ENCODE data around the gene KIF26B. TPM values are rescaled to one million over a fixed set of nuclear protein-coding genes. Genes with fewer than 3 reads are reported as not detected.

Gene KIF26B
- total RNA-seq, 3 donors from 2014 or later = 0.03 to 0.24 (median 0.10) TPM

DNA sequence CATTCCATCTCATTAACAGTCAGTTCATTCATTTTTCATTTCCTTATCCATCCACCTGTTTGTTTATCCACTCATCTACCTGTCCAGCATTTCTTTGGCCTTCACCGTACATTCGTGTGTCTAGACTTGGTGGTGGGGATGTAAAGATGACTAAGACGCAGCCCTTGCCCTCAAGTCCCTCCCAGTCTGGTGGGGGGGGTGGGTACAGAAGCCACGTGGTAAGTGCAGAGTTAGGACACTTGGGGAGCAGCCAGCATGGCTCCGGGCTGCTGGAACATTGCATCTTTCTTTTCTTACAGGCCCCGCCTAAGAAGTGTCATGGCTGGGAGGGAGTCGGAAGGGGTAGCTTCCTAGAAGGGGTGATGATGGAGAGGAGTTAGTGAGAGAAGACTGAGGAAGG lies 17.2 kb downstream of the KIF26B start:
- H3K36me3 Mint-ChIP-seq (ENCODE audit: insufficient read depth) = no peaks in the 10 kb centered on the region
- ATAC-seq (no peak), DNase-seq (no peak)
- no peaks in the 10 kb centered on the region for H3K9me3 Mint-ChIP-seq
- no peaks in the 10 kb centered on the region for H3K4me1 Mint-ChIP-seq (ENCODE audit: low read depth)
- H3K4me3 Mint-ChIP-seq = no peak overlapping the region
- peaks cover 42% of the 10 kb centered on the region for H3K27me3 Mint-ChIP-seq (ENCODE audit: low read depth)

DNA sequence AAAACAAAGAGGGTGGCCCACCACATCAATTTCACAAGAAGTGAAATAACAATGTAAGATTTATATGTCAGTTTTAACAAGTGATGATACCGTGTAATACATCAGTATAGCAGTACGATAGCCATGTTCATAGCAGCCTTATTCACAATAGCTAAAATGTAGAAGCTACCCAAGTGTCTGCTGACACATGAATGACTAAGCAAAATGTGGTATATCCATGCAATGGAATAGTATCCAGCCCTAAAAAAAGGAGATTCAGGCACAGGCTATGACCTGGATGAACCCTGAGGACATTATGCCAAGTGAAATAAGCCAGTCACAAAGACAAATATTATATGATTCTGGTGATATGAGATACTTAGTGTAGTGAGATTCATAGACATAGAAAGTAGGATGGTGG lies 18.0 kb downstream of the KIF26B start:
- no peaks in the 10 kb centered on the region for H3K9me3 Mint-ChIP-seq
- ATAC-seq (no peak), DNase-seq (no peak)
- H3K27me3 Mint-ChIP-seq (ENCODE audit: low read depth) = peaks cover 34% of the 10 kb centered on the region
- no peak overlapping the region for H3K4me3 Mint-ChIP-seq
- no peaks in the 10 kb centered on the region for H3K4me1 Mint-ChIP-seq (ENCODE audit: low read depth)
- no peaks in the 10 kb centered on the region for H3K36me3 Mint-ChIP-seq (ENCODE audit: insufficient read depth)

DNA sequence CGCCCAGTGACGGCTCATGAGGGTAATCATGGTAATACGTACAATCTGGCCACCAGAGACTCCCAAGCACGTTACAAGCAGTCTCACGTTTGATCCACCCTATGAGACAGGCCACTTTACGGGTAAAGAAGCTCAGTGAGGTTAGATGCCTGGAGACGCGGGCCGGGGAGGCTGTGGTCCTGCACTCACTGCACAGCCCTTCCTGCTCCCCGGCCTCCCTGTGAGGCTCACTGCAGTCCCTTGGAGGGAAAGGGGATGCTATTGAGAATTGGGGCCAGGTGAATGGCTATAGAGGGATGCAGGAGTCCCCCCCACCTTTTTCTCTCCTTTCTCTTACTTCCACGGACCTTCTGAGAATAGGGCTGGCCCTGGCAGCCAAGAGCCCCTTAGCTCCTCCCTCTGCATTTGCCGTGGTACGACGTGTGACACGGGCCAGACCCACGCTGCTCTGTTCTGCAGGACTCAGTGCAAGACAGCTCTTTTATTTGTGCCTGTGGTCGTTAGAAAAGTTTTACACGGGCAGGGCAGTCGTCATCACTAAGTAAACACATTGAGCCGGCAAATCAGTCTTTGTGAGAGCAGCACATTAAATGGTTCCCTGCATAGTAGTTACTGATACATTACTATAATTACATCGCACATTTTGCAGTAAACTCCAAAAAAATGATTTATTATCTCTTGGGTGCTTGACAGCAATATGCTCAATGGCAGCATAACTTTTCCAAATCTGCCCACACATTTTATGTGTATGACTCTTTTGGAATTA lies 18.8 kb downstream of the KIF26B start:
- Mint-ChIP-seq H3K4me1 (ENCODE audit: low read depth) (no peaks in the 10 kb centered on the region), H3K9me3 (no peaks in the 10 kb centered on the region), H3K36me3 (ENCODE audit: insufficient read depth) (no peaks in the 10 kb centered on the region), H3K27me3 (ENCODE audit: low read depth) (peaks cover 26% of the 10 kb centered on the region), H3K4me3 (no peak overlapping the region)
- ATAC-seq (no peak), DNase-seq (no peak)

DNA sequence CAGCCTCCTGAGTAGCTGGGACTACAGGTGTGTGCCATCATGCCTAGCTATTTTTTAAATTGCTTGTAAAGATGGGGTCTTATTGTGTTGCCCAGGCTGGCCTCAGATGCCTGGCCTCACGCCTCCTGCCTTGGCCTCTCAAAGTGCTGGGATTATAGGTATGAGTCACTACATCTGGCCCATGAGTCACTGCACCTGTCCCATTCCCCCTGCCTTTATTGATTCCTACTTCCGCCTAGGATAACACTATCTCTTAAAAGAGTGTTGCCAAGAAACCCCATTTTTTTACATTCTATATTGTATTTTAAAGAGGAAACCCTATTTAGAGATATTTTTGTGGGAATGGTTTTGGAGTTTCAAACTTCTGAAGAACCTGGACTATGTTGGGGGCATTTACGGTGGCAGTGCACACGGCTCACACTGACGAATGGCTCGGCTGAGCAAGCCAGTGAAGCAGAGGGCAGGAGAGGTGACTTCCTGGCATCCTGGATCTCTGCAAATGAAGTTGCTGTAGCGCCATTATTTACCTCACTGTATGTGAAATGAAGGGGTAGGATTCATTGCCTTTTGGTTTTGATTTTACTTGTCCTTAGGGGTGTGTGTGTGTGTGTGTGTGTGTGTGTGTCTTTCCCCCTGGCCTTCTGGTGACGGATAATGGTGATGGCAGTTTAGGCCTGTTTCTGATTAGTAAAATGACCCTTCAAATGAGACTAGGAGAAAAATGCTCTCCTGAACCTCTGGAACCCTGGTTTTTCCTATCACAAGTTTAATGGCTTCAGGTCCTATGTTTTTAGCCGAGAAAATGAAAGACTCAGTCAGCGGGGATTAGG lies 22.5 kb downstream of the KIF26B start:
- no peaks in the 10 kb centered on the region for H3K4me1 Mint-ChIP-seq (ENCODE audit: low read depth)
- H3K27me3 Mint-ChIP-seq (ENCODE audit: low read depth) = peaks cover 6% of the 10 kb centered on the region
- no peak overlapping the region for H3K4me3 Mint-ChIP-seq
- H3K36me3 Mint-ChIP-seq (ENCODE audit: insufficient read depth) = no peaks in the 10 kb centered on the region
- ATAC-seq = no peak
- no peak for DNase-seq
- no peaks in the 10 kb centered on the region for H3K9me3 Mint-ChIP-seq

DNA sequence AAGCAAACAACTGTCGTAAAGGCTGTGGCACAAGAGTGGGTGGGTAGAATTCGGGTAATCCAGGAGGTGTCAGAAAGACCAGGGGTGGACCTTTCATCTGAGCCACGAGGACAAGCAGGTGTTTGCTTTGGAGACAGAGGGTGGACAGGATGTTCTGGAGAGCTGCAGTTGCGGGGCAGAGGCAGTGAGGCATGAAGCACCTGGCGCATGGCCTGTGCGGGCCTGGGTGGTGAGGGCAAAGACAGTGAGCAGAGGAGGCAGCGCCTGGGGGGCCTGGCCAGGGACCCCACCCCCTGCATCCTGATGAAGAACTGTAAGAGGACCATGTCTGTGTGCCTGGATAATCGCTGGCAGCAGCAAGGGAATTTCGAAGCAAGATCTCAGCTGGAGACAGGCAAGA lies 24.9 kb downstream of the KIF26B start:
- Mint-ChIP-seq H3K36me3 (ENCODE audit: insufficient read depth) (no peaks in the 10 kb centered on the region), H3K9me3 (no peaks in the 10 kb centered on the region), H3K27me3 (ENCODE audit: low read depth) (peaks cover 3% of the 10 kb centered on the region), H3K4me3 (no peak overlapping the region), H3K4me1 (ENCODE audit: low read depth) (no peaks in the 10 kb centered on the region)
- ATAC-seq (no peak), DNase-seq (no peak)

DNA sequence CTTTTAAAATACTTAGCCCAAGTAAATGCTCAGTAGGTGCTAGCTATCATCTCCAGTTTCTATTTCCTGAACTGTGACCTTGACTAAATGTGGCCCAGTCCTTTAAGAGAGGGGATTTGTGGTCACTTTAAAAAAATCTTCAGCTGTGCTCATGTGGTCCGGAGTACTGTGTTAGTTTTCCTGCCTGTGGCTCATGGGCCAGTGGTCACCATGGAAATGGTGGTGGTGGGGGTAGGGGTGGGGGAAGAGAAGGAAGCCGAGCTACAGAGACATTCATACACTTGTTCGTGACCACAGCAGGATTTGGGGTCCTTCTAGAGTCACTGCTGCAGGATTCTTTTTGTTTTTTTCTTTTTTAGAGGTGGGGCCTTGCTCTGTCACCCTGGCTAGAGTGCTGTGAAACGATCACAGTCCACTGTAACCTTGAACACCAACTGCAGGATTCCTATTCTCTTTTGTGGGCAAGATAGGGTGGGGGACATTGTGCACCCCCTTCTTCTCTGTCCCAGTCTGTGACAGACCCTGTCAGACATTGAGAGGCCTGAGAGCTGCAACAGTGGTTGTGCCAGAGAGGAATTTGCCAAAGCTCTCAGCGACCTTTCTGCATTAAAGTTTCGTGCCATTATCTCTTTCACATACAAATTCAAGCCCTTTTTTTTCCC lies 25.8 kb downstream of the KIF26B start:
- Mint-ChIP-seq H3K27me3 (ENCODE audit: low read depth) (peaks cover 3% of the 10 kb centered on the region), H3K36me3 (ENCODE audit: insufficient read depth) (no peaks in the 10 kb centered on the region), H3K4me1 (ENCODE audit: low read depth) (no peaks in the 10 kb centered on the region), H3K4me3 (no peak overlapping the region), H3K9me3 (no peaks in the 10 kb centered on the region)
- ATAC-seq (no peak), DNase-seq (no peak)

DNA sequence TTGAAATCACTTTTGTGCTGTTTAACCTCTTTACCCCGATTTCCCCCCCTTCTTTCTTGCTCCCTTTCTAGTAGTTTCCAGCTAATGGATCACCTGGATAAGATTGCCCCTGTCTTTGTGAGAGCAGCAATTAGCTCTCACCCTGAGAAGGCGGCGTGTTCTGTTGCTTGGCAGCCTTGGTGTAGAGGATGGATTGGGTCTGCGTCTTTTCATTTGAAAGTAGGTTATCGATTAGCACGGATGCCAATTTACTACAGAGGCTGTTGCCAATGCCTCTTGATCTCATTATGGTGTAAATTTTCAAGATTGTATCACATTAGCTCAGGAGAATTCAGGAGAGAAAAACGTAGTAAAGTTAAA lies 26.4 kb downstream of the KIF26B start:
- no peaks in the 10 kb centered on the region for H3K4me1 Mint-ChIP-seq (ENCODE audit: low read depth)
- DNase-seq (no peak), ATAC-seq (no peak)

DNA sequence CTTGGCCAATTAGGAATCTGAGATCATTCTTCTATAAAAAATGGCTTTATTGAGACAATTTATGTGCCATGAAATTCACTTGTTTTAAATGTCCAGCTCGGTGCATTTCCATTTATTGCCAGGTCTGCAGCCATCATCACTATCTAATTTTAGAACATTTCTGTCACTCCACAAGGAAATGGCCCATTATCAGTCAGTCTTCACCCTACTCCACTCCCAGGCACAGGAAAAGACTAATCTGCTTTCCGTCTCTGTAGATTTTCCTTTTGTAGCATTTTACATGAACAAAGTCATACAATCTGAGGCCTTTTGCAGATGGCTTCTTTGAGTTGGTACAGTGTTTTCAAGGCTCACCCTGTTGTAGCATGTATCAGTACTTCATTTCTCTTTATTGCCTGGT lies 27.2 kb downstream of the KIF26B start:
- Mint-ChIP-seq H3K36me3 (ENCODE audit: insufficient read depth) (no peaks in the 10 kb centered on the region), H3K27me3 (ENCODE audit: low read depth) (no peaks in the 10 kb centered on the region), H3K9me3 (no peaks in the 10 kb centered on the region), H3K4me1 (ENCODE audit: low read depth) (no peaks in the 10 kb centered on the region), H3K4me3 (no peak overlapping the region)
- ATAC-seq (no peak), DNase-seq (no peak)

More for the DNA sequence above, 26.4 kb downstream of the KIF26B start:
- Mint-ChIP-seq H3K36me3 (ENCODE audit: insufficient read depth) (no peaks in the 10 kb centered on the region), H3K9me3 (no peaks in the 10 kb centered on the region), H3K27me3 (ENCODE audit: low read depth) (peaks cover under 1% of the 10 kb centered on the region), H3K4me3 (no peak overlapping the region)

DNA sequence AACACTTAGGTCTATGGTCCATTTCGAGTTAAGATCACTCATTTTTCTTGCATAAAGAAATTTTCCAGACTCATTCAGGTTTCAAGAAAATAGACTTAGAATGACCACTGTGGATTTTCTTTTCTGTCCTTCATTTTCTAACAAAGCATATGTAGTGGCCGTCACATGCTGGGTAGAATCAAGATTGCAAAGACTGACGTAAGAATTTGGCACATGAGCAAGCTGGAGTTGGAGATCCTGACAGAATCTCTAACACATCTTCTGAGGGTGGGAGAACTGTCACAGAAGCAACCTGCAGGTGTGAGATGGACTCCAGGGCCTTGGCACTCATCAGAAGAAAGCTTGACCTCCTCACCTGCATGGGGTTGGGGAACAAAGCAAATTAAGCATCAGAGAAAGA lies 28.6 kb downstream of the KIF26B start:
- no peak overlapping the region for H3K4me3 Mint-ChIP-seq
- no peak for ATAC-seq
- no peaks in the 10 kb centered on the region for H3K27me3 Mint-ChIP-seq (ENCODE audit: low read depth)
- DNase-seq = no peak
- H3K9me3 Mint-ChIP-seq = no peaks in the 10 kb centered on the region
- H3K4me1 Mint-ChIP-seq (ENCODE audit: low read depth) = no peaks in the 10 kb centered on the region
- no peaks in the 10 kb centered on the region for H3K36me3 Mint-ChIP-seq (ENCODE audit: insufficient read depth)

DNA sequence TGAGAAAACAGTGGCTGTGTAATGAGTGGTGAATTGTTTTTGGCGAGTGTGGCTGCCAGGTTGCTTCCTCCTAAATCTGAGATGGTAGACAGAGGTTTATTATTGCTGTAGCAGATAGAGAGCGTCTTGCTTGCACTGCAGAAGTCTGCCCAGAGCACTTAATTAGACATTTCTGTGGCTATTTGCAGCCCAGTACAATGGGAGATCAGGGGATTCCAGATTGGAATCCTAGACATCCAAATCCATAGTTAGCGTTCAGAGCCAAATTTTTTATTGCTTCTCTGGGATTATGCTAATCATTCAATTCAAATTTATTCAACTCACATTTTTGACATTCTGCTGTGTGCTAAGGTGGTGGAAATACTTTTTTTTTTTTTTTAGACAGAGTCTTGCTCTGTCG lies 30.0 kb downstream of the KIF26B start:
- ATAC-seq (no peak), DNase-seq (no peak)
- Mint-ChIP-seq H3K4me3 (no peak overlapping the region), H3K9me3 (no peaks in the 10 kb centered on the region), H3K36me3 (ENCODE audit: insufficient read depth) (no peaks in the 10 kb centered on the region), H3K27me3 (ENCODE audit: low read depth) (peaks cover 8% of the 10 kb centered on the region), H3K4me1 (ENCODE audit: low read depth) (no peaks in the 10 kb centered on the region)

DNA sequence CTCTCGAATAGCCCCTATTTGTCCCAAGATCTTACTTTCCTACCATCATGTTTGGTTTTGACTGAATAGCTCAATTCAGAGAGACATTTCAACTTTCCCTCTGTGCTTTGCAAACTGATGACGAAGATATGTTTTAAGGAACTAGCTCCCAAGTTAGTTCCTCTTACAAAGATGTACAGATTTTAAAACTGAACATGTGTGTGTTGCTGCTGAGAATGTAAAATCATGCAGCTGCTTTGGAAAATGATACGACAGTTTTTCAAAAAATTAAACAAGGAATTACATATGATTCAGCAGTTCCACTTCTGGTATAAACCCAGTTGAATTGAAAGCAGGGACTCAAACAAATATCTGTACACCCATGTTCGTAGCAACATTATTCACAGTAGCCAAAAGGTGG lies 33.6 kb downstream of the KIF26B start:
- ATAC-seq = no peak
- H3K36me3 Mint-ChIP-seq (ENCODE audit: insufficient read depth) = no peaks in the 10 kb centered on the region
- H3K4me3 Mint-ChIP-seq = no peak overlapping the region
- H3K4me1 Mint-ChIP-seq (ENCODE audit: low read depth) = no peaks in the 10 kb centered on the region
- no peaks in the 10 kb centered on the region for H3K9me3 Mint-ChIP-seq
- H3K27me3 Mint-ChIP-seq (ENCODE audit: low read depth) = peaks cover 10% of the 10 kb centered on the region
- DNase-seq = no peak

DNA sequence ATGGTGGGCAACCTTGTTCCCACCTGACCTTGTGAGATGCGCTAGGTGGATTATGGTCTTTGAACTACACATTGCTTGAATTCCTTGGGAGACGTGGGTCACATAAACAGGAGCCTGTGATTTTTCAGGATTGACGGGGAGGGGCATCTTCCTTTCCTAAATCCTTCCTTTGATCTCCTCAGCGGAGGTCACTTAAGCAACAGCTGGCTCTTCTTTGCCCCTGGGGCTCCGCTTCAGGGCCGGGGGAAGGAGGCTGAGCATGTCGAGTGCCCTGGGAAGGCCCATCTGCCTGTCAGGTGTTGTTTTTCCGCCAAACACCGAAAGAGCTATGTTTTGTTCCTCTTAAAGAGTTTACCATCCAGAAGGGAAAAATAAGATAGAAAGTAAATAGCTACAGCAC lies 40.6 kb downstream of the KIF26B start:
- ATAC-seq (no peak), DNase-seq (no peak)
- Mint-ChIP-seq H3K4me3 (no peak overlapping the region), H3K36me3 (ENCODE audit: insufficient read depth) (no peaks in the 10 kb centered on the region), H3K4me1 (ENCODE audit: low read depth) (no peaks in the 10 kb centered on the region), H3K9me3 (no peaks in the 10 kb centered on the region), H3K27me3 (ENCODE audit: low read depth) (peaks cover 11% of the 10 kb centered on the region)

DNA sequence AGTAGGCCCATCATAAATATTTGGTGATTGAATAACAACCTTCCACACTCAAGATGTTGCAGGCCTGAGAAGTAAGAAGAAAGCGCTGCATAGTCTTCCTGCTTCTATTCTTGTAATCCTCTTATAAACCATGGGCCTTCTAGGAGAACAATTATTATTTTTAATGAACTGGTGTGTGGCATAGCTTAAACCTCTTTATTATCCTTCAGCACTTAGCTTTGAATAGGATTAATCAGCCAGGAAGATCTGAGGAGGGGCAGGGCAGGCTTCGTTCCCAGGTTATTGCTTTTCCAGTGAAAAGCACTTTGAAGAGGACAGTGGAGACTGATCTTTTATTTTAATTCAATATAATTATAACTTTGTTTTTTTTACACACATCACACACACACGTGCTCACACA lies 42.3 kb downstream of the KIF26B start:
- Mint-ChIP-seq H3K27me3 (ENCODE audit: low read depth) (peaks cover 11% of the 10 kb centered on the region), H3K9me3 (no peaks in the 10 kb centered on the region), H3K36me3 (ENCODE audit: insufficient read depth) (no peaks in the 10 kb centered on the region), H3K4me3 (no peak overlapping the region), H3K4me1 (ENCODE audit: low read depth) (no peaks in the 10 kb centered on the region)
- ATAC-seq (no peak), DNase-seq (no peak)

DNA sequence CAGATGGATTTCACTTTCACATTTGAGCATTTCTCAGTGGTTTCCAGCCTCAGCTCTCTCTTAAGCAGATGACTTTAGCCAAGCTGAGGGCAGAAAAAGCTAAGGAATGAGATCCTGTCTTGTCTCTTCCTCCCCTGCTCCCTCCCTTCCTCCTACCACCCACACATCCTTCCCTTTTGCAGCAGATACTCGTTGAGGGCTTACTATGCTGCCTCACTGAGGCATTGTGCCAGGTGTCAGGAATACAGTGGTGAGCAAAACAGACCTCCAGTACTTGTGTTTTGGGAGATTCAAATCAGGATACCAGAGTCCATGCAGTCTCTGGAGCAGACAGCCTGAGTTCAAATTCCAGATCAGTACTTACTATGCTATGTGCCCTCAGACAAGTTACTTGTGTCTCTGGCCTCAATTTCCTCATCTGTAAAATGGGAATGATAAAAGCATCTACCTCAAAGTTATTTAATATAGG lies 43.2 kb downstream of the KIF26B start:
- ATAC-seq = no peak
- Mint-ChIP-seq H3K4me3 (no peak overlapping the region), H3K4me1 (ENCODE audit: low read depth) (no peaks in the 10 kb centered on the region), H3K27me3 (ENCODE audit: low read depth) (peaks cover 11% of the 10 kb centered on the region), H3K9me3 (no peaks in the 10 kb centered on the region), H3K36me3 (ENCODE audit: insufficient read depth) (no peaks in the 10 kb centered on the region)
- no peak for DNase-seq
